Measurements from ENCODE around the gene VPS13C. TPM values are rescaled to one million over a fixed set of nuclear protein-coding genes. Genes with fewer than 3 reads are reported as not detected.
A peak's percentile ranks its signal among the peaks of the same experiment; 100 is the strongest.

VPS13C gene
- polyA plus RNA-seq, 1 donor from 2014 or later: 17.2 TPM

DNA sequence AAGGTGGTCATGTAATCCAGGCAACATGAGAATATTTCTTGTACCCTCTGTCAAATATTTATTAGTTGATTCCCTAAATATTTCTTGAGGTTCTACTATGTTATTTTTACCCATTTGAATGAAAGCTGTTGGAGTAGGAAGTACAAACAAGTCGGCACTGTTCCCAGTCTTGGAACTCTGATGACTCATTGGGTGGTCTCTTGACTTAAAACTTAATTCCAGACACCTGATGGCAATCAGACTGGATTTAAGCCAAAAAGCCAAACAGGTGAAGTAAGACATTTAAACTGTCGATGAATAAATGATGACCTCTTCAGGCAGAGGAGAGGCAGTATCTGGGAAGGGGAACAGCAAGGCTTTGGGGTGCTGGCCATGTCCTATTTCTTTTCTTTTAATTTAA is 29.4 kb upstream of the VPS13C start:
- Mint-ChIP-seq H3K36me3 (no peaks in the 10 kb centered on the region), H3K27me3 (no peaks in the 10 kb centered on the region), H3K4me3 (no peak overlapping the region), H3K4me1 (no peaks in the 10 kb centered on the region), H3K9me3 (peaks cover 0 to 1% (median 0%) of the 10 kb centered on the region in 3 donors), H3K27ac (no peak overlapping the region)

- Mint-ChIP-seq H3K4me1 (no peaks in the 10 kb centered on the region), H3K27me3 (no peaks in the 10 kb centered on the region), H3K27ac (no peak overlapping the region), H3K9me3 (peaks cover 0 to 8% (median 6%) of the 10 kb centered on the region in 3 donors), H3K4me3 (no peak overlapping the region), H3K36me3 (peaks cover 4% of the 10 kb centered on the region)
Measured at GRCh38 chr15:62088353-62088693, 28.1 kb upstream of the VPS13C start.

- H3K36me3 Mint-ChIP-seq: peaks cover 6% of the 10 kb centered on the region
- no peaks in the 10 kb centered on the region for H3K27me3 Mint-ChIP-seq
- no peaks in the 10 kb centered on the region for H3K4me1 Mint-ChIP-seq
- H3K9me3 Mint-ChIP-seq: peaks cover 0 to 8% (median 6%) of the 10 kb centered on the region in 3 donors
- no peak overlapping the region for H3K27ac Mint-ChIP-seq
- no peak overlapping the region for H3K4me3 Mint-ChIP-seq
Measured at GRCh38 chr15:62087671-62088352, 27.6 kb upstream of the VPS13C start.

DNA sequence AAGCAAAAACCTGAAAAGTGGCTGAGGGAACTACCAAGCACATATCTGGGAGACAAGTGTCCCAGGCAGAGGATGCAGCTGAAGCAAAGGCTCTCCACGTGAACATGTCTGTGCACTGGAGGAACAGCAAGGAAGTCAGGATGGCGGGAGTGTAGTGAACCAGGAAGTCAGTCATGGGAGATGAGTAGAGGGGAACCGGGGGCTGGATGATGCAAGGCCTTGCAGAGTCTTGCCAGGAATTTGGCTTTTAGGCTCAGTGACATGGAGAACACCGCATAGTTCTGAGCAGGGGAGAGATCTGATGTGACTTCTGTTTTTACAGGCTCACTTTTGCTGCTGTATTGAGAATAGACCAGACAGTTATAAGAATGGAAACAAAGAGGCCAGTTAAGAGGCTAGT is 25.5 kb upstream of the VPS13C start:
- Mint-ChIP-seq H3K4me1 (no peaks in the 10 kb centered on the region), H3K4me3 (no peak overlapping the region), H3K27me3 (no peaks in the 10 kb centered on the region), H3K9me3 (peaks cover 0 to 8% (median 6%) of the 10 kb centered on the region in 3 donors), H3K27ac (no peak overlapping the region), H3K36me3 (peaks cover 6% of the 10 kb centered on the region)

- Mint-ChIP-seq H3K27ac (no peak overlapping the region), H3K36me3 (peaks cover 6% of the 10 kb centered on the region), H3K4me1 (peaks cover 0 to 2% (median 0%) of the 10 kb centered on the region in 3 donors), H3K27me3 (no peaks in the 10 kb centered on the region), H3K4me3 (no peak overlapping the region), H3K9me3 (peaks cover 0 to 7% (median 6%) of the 10 kb centered on the region in 3 donors)
Measured at GRCh38 chr15:62083194-62084154, 23.2 kb upstream of the VPS13C start.

DNA sequence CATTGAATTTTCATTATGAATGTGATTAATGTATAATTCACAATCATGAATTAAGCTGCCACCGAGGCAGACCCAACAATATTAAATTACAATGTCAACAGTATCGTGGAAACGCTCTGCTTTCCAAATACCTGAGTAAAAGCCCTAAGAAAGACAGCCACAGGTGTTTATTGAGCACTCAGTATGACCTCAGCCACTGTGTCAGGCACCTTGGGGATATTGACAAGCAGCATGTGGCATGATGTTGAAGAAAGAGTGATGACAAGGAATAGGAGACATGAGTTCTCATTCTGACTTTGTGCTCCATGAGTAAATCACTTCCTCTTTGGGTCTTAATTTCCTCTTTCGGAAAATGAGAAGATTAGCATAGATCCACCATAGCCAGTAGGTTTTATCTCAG is 19.3 kb upstream of the VPS13C start:
- H3K4me1 Mint-ChIP-seq: peaks cover 0 to 2% (median 0%) of the 10 kb centered on the region in 3 donors
- H3K36me3 Mint-ChIP-seq: peaks cover 6% of the 10 kb centered on the region
- no peak overlapping the region for H3K4me3 Mint-ChIP-seq
- H3K27ac Mint-ChIP-seq: no peak overlapping the region
- peaks cover 4% of the 10 kb centered on the region for H3K27me3 Mint-ChIP-seq
- H3K9me3 Mint-ChIP-seq: peaks cover 0 to 7% (median 6%) of the 10 kb centered on the region in 3 donors

- Mint-ChIP-seq H3K27ac (no peak overlapping the region), H3K36me3 (no peaks in the 10 kb centered on the region), H3K4me1 (peaks cover 0 to 2% (median 2%) of the 10 kb centered on the region in 3 donors)
Measured at GRCh38 chr15:62075595-62076277, 15.5 kb upstream of the VPS13C start.

GRCh38 chr15:62071711-62072308 is 11.6 kb upstream of the VPS13C start:
- no peak overlapping the region for H3K27ac Mint-ChIP-seq
- no peaks in the 10 kb centered on the region for H3K36me3 Mint-ChIP-seq
- no peaks in the 10 kb centered on the region for H3K9me3 Mint-ChIP-seq
- H3K27me3 Mint-ChIP-seq: peaks cover 15% of the 10 kb centered on the region
- peaks cover 9 to 13% (median 13%) of the 10 kb centered on the region in 3 donors for H3K4me1 Mint-ChIP-seq
- H3K4me3 Mint-ChIP-seq: peak overlapping the region in 1 of 4 donors; percentile 27

More at GRCh38 chr15:62075595-62076277, 15.5 kb upstream of the VPS13C start:
- no peaks in the 10 kb centered on the region for H3K9me3 Mint-ChIP-seq
- H3K4me3 Mint-ChIP-seq: no peak overlapping the region
- H3K27me3 Mint-ChIP-seq: peaks cover 4% of the 10 kb centered on the region

DNA sequence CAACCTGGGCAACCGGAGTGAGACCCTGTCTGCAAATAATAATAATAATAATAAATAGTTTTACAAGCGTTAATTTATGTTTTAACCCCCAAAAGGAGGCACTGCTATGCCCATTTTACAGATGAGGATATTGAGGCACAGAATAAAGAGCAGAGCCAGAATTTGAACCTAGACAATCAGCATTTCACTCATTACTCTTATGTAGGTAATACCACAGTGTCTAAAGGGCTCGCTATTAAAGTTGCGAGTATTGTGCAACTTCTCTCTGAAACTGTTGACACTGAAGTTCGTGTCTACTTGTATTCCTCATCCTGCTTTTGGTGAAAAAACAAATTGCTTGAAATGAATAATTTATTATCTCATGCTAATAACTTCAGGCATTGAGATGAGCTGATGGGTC is 9.3 kb upstream of the VPS13C start:
- Mint-ChIP-seq H3K4me3 (no peak overlapping the region), H3K36me3 (no peaks in the 10 kb centered on the region), H3K4me1 (peaks cover 16 to 21% (median 18%) of the 10 kb centered on the region in 3 donors), H3K27me3 (peaks cover 17% of the 10 kb centered on the region), H3K9me3 (no peaks in the 10 kb centered on the region), H3K27ac (no peak overlapping the region)

DNA sequence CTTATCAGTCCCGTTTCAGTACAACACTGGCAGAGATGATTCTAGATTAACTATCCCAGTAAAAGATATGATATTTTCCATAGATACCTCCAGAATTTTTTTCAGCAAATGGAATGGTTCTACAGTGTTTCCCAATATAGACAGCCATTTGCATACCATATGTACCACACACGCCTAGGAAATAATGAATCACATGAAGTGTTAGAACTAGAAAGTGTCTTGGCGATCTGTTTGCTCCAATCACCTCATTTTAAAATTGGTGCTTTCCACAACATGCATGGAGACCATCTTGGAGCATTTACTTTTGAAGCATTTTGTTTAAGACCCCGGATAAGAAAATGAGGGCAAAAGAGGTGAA is 8.5 kb upstream of the VPS13C start:
- Mint-ChIP-seq H3K9me3 (no peaks in the 10 kb centered on the region), H3K4me1 (peaks cover 16 to 21% (median 18%) of the 10 kb centered on the region in 3 donors), H3K27me3 (peaks cover 17% of the 10 kb centered on the region), H3K36me3 (no peaks in the 10 kb centered on the region), H3K4me3 (peak overlapping the region; percentile 73 to 90 (median 81)), H3K27ac (peak overlapping the region in 1 of 3 donors; percentile 70)

GRCh38 chr15:62068071-62068809 is 8.0 kb upstream of the VPS13C start:
- H3K27ac Mint-ChIP-seq: peak overlapping the region in 1 of 3 donors; percentile 70
- peaks cover 16 to 21% (median 18%) of the 10 kb centered on the region in 3 donors for H3K4me1 Mint-ChIP-seq
- H3K27me3 Mint-ChIP-seq: peaks cover 17% of the 10 kb centered on the region
- no peaks in the 10 kb centered on the region for H3K9me3 Mint-ChIP-seq
- no peaks in the 10 kb centered on the region for H3K36me3 Mint-ChIP-seq
- H3K4me3 Mint-ChIP-seq: peak overlapping the region; percentile 73 to 90 (median 81)

DNA sequence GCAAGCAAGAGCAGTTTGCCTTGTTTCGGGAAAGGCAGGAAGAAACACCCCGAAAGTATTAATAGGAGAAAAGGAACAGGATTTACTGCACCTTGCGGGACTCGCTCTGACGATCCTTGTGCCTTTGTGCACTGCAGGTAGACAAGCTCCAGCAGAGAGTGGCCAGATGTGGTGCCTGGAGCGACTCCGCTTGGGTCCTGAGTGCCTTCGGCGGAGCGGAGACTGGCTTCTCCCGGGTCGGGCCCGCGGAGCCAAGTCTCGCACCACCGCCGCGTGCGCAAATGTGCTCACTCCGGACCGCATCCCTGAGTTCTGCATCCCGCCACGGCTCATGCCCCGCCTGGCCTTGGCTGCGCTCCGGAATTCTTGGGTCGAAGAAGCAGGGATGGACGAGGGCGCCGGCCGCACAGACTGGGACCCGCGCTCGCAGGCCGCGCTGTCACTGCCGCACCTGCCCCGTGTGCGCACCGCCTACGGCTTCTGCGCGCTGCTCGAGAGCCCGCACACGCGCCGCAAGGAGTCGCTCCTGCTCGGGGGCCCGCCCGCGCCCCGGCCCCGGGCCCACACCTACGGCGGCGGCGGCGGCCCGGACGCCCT is 7.3 kb upstream of the VPS13C start:
- Mint-ChIP-seq H3K9me3 (no peaks in the 10 kb centered on the region), H3K36me3 (no peaks in the 10 kb centered on the region), H3K27ac (peak overlapping the region in 1 of 3 donors; percentile 7), H3K27me3 (peaks cover 17% of the 10 kb centered on the region), H3K4me1 (peaks cover 16 to 21% (median 18%) of the 10 kb centered on the region in 3 donors), H3K4me3 (peak overlapping the region; percentile 84 to 94 (median 88))

DNA sequence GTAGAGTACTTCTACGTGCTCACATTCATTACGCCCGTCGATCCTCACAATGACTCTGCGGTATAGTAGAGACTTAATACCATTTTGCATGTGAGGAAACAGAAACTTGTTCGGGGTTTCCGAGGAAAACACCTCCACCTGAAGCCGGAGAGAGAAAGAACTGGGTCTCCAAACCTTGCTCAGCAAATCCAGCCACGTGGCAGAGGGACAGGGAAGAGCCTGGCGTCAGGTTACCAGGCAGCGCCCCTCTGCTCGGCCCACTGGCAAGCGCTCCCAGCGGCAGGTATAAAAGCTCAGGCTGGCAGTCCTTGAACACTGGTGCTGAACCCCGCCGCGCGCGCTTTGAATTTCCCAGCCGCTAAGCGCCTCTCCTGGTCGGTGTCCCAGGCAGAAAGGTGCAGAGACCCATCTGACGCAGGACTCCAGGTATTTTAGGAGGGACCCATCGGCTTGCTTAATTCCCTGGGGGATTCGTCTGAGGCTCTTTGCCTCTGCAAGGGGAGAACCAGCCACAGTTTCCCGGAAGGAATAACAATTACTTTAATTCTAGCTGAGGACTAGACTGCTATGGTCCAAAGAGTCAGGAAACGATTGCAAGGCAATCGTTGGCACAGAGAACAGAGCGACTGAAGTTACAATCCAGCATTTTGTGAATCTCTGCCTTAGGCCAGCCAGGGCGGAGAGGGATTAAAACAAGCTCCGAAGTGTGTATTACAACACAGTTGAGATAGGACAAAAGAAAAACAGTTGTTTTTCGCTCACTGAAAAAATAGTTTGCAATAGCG is 6.6 kb upstream of the VPS13C start, which contains the start of gene C2CD4A:
Gene C2CD4A, plus strand, starts transcription at position 315 of the 785 bp plus-strand sequence. CDS start 637 bp downstream, outside the sequence.
- no peaks in the 10 kb centered on the region for H3K9me3 Mint-ChIP-seq

More for the DNA sequence above, 6.6 kb upstream of the VPS13C start, which contains the start of gene C2CD4A:
- Mint-ChIP-seq H3K27ac (peak within 1 kb of the TSS in 2 of 3 donors; percentile 7 to 16), H3K4me1 (peaks cover 17 to 25% (median 20%) of the 10 kb centered on the region in 3 donors), H3K36me3 (no peaks in the 10 kb centered on the region), H3K27me3 (peaks cover 17% of the 10 kb centered on the region), H3K4me3 (peak within 1 kb of the TSS; percentile 84 to 94 (median 88))

Data from IgD-negative memory B cell (primary cell).